Heart left ventricle (tissue), 16 donors: Measurements from ENCODE around the gene CHAF1B. TPM values are rescaled to one million over a fixed set of nuclear protein-coding genes. Genes with fewer than 3 reads are reported as not detected.

Source experiments
- ATAC-seq, 4 donors: fragments of 200-7000 bp; cut with Tn5 transposase; one replicate each; pipeline ENCODE4 v1.9.1; 2020 to 2022; ENCODE audit warnings: moderate library complexity in 4 of 4, mild to moderate bottlenecking in 3 of 4, moderate number of reproducible peaks in 1 of 4
- DNase-seq, 5 donors: peaks; one replicate each; pipeline ENCODE4 v3.0.0-alpha.2; 2020
- H3K27ac ChIP-seq, 12 donors: fragments of 200-600 bp; sonication (generic) in 4 of 12; one replicate each; pipeline versions ENCODE4 v1.5.0 to v1.8.0; 2016 to 2022; ENCODE audit warnings: mild to moderate bottlenecking in 2 of 12
- H3K27me3 ChIP-seq, 9 donors: fragments of 200-600 bp; sonication (generic) in 2 of 9; one replicate each; pipeline versions ENCODE4 v1.5.1 to v1.8.0; 2016 to 2022; ENCODE audit warnings: mild to moderate bottlenecking in 3 of 9
- H3K36me3 ChIP-seq, 9 donors: fragments of 200-600 bp; sonication (generic) in 2 of 9; one replicate each; pipeline versions ENCODE4 v1.5.0 to v1.8.0; 2018 to 2022; ENCODE audit warnings: mild to moderate bottlenecking in 2 of 9
- H3K4me1 ChIP-seq, 12 donors: fragments of 200-600 bp; sonication (generic) in 4 of 12; one replicate each; pipeline versions ENCODE4 v1.5.0 to v1.8.0; 2016 to 2022; ENCODE audit warnings: mild to moderate bottlenecking in 3 of 12
- H3K4me3 ChIP-seq, 12 donors: fragments of 200-600 bp; sonication (generic) in 4 of 12; one replicate each; pipeline versions ENCODE4 v1.5.0 to v1.8.0; 2017 to 2022; ENCODE audit warnings: mild to moderate bottlenecking in 9 of 12, moderate library complexity in 4 of 12
- H3K9me3 ChIP-seq, 12 donors: fragments of 200-600 bp; sonication (generic) in 4 of 12; one replicate each; pipeline versions ENCODE4 v1.5.0 to v1.8.0; 2016 to 2022; ENCODE audit warnings: mild to moderate bottlenecking in 1 of 12
- CTCF ChIP-seq, 12 donors: fragments of 200-600 bp; sonication (generic) in 4 of 12; IDR thresholded peaks; one replicate each; pipeline versions ENCODE4 v1.5.0 to v1.8.0; 2018 to 2022; ENCODE audit warnings: antibody characterized with exemption in 12 of 12, mild to moderate bottlenecking in 5 of 12
- POLR2A ChIP-seq, 2 donors: fragments of 450-650 bp; IDR thresholded peaks; one replicate each; pipeline ENCODE4 v1.6.1; 2017; ENCODE audit warnings: antibody characterized with exemption in 2 of 2, mild to moderate bottlenecking in 2 of 2, moderate library complexity in 2 of 2
- WGBS, 4 donors: extraction: QIAGEN DNeasy Blood & Tissue Kit in 2 of 4; methylation state at CpG; one replicate each; pipeline versions ENCODE4 v1.1.5 to v1.1.7; 2013 to 2018; 5-methylcytosine and 5-hydroxymethylcytosine counted together
- intact Hi-C, 10 donors: fragments of 100-400 bp; cut with DNase I; formaldehyde crosslinking; loops; one replicate each; pipeline versions ENCODE4 v1.11.1 to v1.14.2; 2022
- polyA plus RNA-seq, 2 donors: library from polyadenylated mRNA; stranded (reverse); fragments of 200-250 nt; gene quantifications; one replicate each; pipeline ENCODE4 v1.2.3, GENCODE V29; 2013
- total RNA-seq, 9 donors: library from RNA; depleted of rRNA in 2 of 9; stranded (reverse); fragments of >200 nt in 2 of 9; fragmentation: NEBNext Ultra II Directional in 3 of 9; extraction: Animal tissue kit (Norgen Biotek cat#: 25700) in 3 of 9; gene quantifications; one replicate each; pipeline versions ENCODE4 v1.1.0 to v1.2.4, GENCODE V29; 2016 to 2023
- donor health status: ischemic (EF 13 %, LVEDD 7.1; RV severe dilation, severe dysfunction).
- donor health status: healthy with polysubstance abuse.
- donor health status: DM: no; HTN: yes; CAD: no.
- donor health status: DM: no; HTN: no; CAD: no.
- donor health status: ischemic (EF 25% LVEDD 6.9; RV normal size, moderate dysfunction).
- donor health status: ischemic (EF 25% LVEDD 5.7; RV mildly dilated, moderate dysfunction).
- donor health status: healthy.
- donor health status: DM: yes; HTN: yes; CAD: no.
- donor health status: ischemic (EF 35%, LVEDD 5.7; RV mildly dilated, moderate dysfunction).
- donor health status: nonischemic (EF 11% LVEDD 7.7; RV severe dilation, severe dysfunction).
- donor health status: DM: yes; HTN: yes; CAD: no.
- donor health status: PGD.
- donor health status: ischemic (EF 29% LVEDD 5.4; RV normal size, mild dysfunction).
- donor health status: nonischemic (EF 23%, LVEDD 6.1; RV moderate dilation, normal function).

The CHAF1B gene
- total and polyA plus RNA-seq, 11 donors: 0.12 to 1.9 (median 0.54) TPM

GRCh38 chr21:36451506-36451905, 66.3 kb downstream of the CHAF1B start:
- TF ChIP-seq CTCF (IDR thresholded peaks at IDR 0.05): no peak
- no peak for TF ChIP-seq POLR2A (IDR thresholded peaks at IDR 0.05)
- ATAC-seq: no peak
- H3K27me3 ChIP-seq: no peaks in the 10 kb centered on the region
- whole genome bisulfite sequencing, 4 donors: 94 to 96% (median 95%) methylated on average over 8 of the region's 8 CpGs
- no peak overlapping the region for H3K4me3 ChIP-seq
- DNase-seq: no peak
- H3K9me3 ChIP-seq: no peaks in the 10 kb centered on the region
- peaks cover 0 to 13% (median 0%) of the 10 kb centered on the region in 12 donors for H3K4me1 ChIP-seq
- H3K27ac ChIP-seq: no peak overlapping the region
- no peaks in the 10 kb centered on the region for H3K36me3 ChIP-seq
- intact Hi-C loops: no loop called here

- intact Hi-C loops: no loop called here
- ATAC-seq (no peak), DNase-seq (no peak)
- Histone ChIP-seq H3K36me3 (no peaks in the 10 kb centered on the region), H3K4me3 (no peak overlapping the region), H3K27me3 (no peaks in the 10 kb centered on the region), H3K27ac (no peak overlapping the region), H3K4me1 (peaks cover 0 to 13% (median 0%) of the 10 kb centered on the region in 12 donors), H3K9me3 (no peaks in the 10 kb centered on the region)
- WGBS, 4 donors: 62 to 94% (median 86%) methylated on average over 6 of the region's 6 CpGs
- no peak for TF ChIP-seq POLR2A (IDR thresholded peaks at IDR 0.05)
- TF ChIP-seq CTCF (IDR thresholded peaks at IDR 0.05): no peak
Observed at GRCh38 chr21:36452281-36452825, 67.2 kb downstream of the CHAF1B start.

GRCh38 chr21:36454093-36454531, 68.9 kb downstream of the CHAF1B start:
- DNase-seq: no peak
- H3K27ac ChIP-seq: no peak overlapping the region
- H3K9me3 ChIP-seq: no peaks in the 10 kb centered on the region
- WGBS, 4 donors: 32 to 71% (median 55%) methylated on average over 4 of the region's 4 CpGs
- no peak overlapping the region for H3K4me3 ChIP-seq
- no peak for TF ChIP-seq POLR2A (IDR thresholded peaks at IDR 0.05)
- intact Hi-C loops: no loop called here
- ATAC-seq: no peak
- H3K4me1 ChIP-seq: peaks cover 0 to 13% (median 0%) of the 10 kb centered on the region in 12 donors
- H3K27me3 ChIP-seq: no peaks in the 10 kb centered on the region
- no peaks in the 10 kb centered on the region for H3K36me3 ChIP-seq

- H3K36me3 ChIP-seq: no peaks in the 10 kb centered on the region
- TF ChIP-seq POLR2A (IDR thresholded peaks at IDR 0.05) (no peak), CTCF (IDR thresholded peaks at IDR 0.05) (no peak)
- no peak overlapping the region for H3K4me3 ChIP-seq
- intact Hi-C loops: no loop called here
- no peak overlapping the region for H3K27ac ChIP-seq
- peaks cover 0 to 13% (median 0%) of the 10 kb centered on the region in 12 donors for H3K4me1 ChIP-seq
- no peak for DNase-seq
- H3K9me3 ChIP-seq: no peaks in the 10 kb centered on the region
- 56 to 73% (median 70%) methylated on average over 4 of the region's 4 CpGs for WGBS, 4 donors
- ATAC-seq: no peak
- no peaks in the 10 kb centered on the region for H3K27me3 ChIP-seq
Observed at GRCh38 chr21:36454706-36455105, 69.5 kb downstream of the CHAF1B start.
